Ovary (tissue), 9 donors: ENCODE results near the gene RNFT2. TPM values are rescaled to one million over a fixed set of nuclear protein-coding genes. Genes with fewer than 3 reads are reported as not detected.
"Not testable (repeated sequence)": the region's sequence is repeated elsewhere in the genome, so short reads cannot be mapped to it uniquely, and the experiment has no call there.

ENCODE experiments used
- DNase-seq, 5 donors: peaks; one replicate each; pipeline ENCODE4 v3.0.0-alpha.2; 2019 to 2020
- H3K27ac ChIP-seq, 2 donors: fragments of 200-600 bp; one replicate each; pipeline versions ENCODE4 v1.5.1 to v1.8.0; 2019 to 2022
- H3K27me3 ChIP-seq: fragments of 200-600 bp; one replicate; pipeline ENCODE4 v1.8.0; 2022
- H3K36me3 ChIP-seq: fragments of 200-600 bp; sonication (generic); one replicate; pipeline ENCODE4 v1.5.1; 2019
- H3K4me1 ChIP-seq: one replicate; pipeline ENCODE4 v1.8.1; 2013; ENCODE audit warnings: mild to moderate bottlenecking, moderate library complexity; ENCODE audit not compliant: insufficient read depth
- H3K4me3 ChIP-seq: fragments of 200-600 bp; sonication (generic); one replicate; pipeline ENCODE4 v1.5.1; 2017
- H3K9me3 ChIP-seq, 2 donors: fragments of 200-600 bp in 1 of 2; sonication (generic) in 1 of 2; one replicate each; pipeline versions ENCODE4 v1.5.1 to v1.8.1; 2013 to 2019; ENCODE audit warnings: mild to moderate bottlenecking in 1 of 2, moderate library complexity in 1 of 2
- EP300 ChIP-seq: sonication (generic); formaldehyde crosslinking; IDR thresholded peaks from one replicate; pipeline ENCODE4 v1.6.1; 2017; ENCODE audit warnings: antibody characterized with exemption
- POLR2A ChIP-seq: fragments of 450-650 bp; IDR thresholded peaks from one replicate; pipeline ENCODE4 v1.6.1; 2017; ENCODE audit warnings: antibody characterized with exemption, mild to moderate bottlenecking, moderate library complexity
- WGBS, 3 donors: extraction: QIAGEN DNeasy Blood & Tissue Kit in 1 of 3; methylation state at CpG; one replicate each; pipeline versions ENCODE4 v1.1.5 to v1.1.7; 2013 to 2017; 5-methylcytosine and 5-hydroxymethylcytosine counted together
- intact Hi-C, 4 donors: fragments of 100-400 bp; cut with DNase I; formaldehyde crosslinking; loops; one replicate each; pipeline versions ENCODE4 v1.11.0 to v1.15.1; 2022 to 2023
- polyA plus RNA-seq, 2 donors: library from polyadenylated mRNA; stranded (reverse); fragments of 200-250 nt in 1 of 2; fragments of 350-450 nt in 1 of 2; fragmentation: Illumina TruSeq in 1 of 2; extraction: RNeasy Lipid Tissue Mini Kit (QIAGEN cat#74804) in 1 of 2; gene quantifications; one replicate each; pipeline ENCODE4 v1.2.3, GENCODE V29; 2013 to 2014
- total RNA-seq, 7 donors: library from RNA; depleted of rRNA in 2 of 7; stranded (reverse); fragments of >200 nt in 2 of 7; fragmentation: NEBNext Ultra II Directional in 3 of 7; extraction: Animal tissue kit (Norgen Biotek cat#: 25700) in 3 of 7; gene quantifications; one replicate each; pipeline versions ENCODE4 v1.1.0 to v1.2.4, GENCODE V29; 2016 to 2023
- TF ChIP-seq, protein P1 (sequence below), 3 donors: fragments of 450-650 bp in 2 of 3; fragments of 200-600 bp in 1 of 3; IDR thresholded peaks; one replicate each; pipeline versions ENCODE4 v1.5.1 to v1.8.0; 2016 to 2022; ENCODE audit warnings: antibody characterized with exemption in 3 of 3, mild to moderate bottlenecking in 1 of 3
- donor health status: DM: no; HTN: no; CAD: no; lungs with moderate emphysema.
- donor health status: DM: no; HTN: no; CAD: no.
- donor health status: Bipolar disorder and iron deficiency.
- donor health status: DM: yes; HTN: yes; CAD: no.
- donor health status: DM: no; HTN: no; CAD: no.
- donor health status: DM: yes; HTN: yes; CAD: no.

RNFT2 gene
- total and polyA plus RNA-seq, 9 donors = 0.72 to 4.3 (median 2.4) TPM

DNA sequence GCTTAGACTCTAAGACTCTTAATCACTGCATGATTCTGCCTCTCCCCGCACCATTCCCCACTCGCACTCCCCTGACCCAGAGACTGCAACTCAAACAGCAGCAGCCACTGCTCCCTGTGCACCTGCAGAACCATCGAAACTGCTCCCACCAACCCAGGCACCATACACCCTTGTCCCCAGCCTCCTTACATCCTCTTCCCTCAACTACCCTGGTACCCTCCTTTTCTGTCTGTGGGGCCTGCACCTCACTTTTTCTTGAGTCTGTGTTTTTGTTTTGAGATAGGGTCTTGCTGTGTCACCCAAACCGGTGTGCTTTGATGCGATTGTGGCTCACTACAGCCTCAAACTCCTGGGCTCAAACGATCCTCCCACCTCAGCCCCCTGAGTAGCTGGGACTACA is 69.4 kb downstream of the RNFT2 start:
- no peaks in the 10 kb centered on the region for H3K9me3 ChIP-seq
- 87 to 92% (median 91%) methylated on average over 6 of the region's 6 CpGs for WGBS, 3 donors
- H3K27me3 ChIP-seq = no peaks in the 10 kb centered on the region
- intact Hi-C loops = no loop called here
- no peak for DNase-seq
- no peaks in the 10 kb centered on the region for H3K36me3 ChIP-seq
- no peaks in the 10 kb centered on the region for H3K4me1 ChIP-seq
- no peak overlapping the region for H3K27ac ChIP-seq
- no peak overlapping the region for H3K4me3 ChIP-seq
- TF ChIP-seq POLR2A (no peak), EP300 (no peak)
- TF ChIP-seq, protein P1, sequence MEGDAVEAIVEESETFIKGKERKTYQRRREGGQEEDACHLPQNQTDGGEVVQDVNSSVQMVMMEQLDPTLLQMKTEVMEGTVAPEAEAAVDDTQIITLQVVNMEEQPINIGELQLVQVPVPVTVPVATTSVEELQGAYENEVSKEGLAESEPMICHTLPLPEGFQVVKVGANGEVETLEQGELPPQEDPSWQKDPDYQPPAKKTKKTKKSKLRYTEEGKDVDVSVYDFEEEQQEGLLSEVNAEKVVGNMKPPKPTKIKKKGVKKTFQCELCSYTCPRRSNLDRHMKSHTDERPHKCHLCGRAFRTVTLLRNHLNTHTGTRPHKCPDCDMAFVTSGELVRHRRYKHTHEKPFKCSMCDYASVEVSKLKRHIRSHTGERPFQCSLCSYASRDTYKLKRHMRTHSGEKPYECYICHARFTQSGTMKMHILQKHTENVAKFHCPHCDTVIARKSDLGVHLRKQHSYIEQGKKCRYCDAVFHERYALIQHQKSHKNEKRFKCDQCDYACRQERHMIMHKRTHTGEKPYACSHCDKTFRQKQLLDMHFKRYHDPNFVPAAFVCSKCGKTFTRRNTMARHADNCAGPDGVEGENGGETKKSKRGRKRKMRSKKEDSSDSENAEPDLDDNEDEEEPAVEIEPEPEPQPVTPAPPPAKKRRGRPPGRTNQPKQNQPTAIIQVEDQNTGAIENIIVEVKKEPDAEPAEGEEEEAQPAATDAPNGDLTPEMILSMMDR (IDR thresholded peaks at IDR 0.05) = no peak

DNA sequence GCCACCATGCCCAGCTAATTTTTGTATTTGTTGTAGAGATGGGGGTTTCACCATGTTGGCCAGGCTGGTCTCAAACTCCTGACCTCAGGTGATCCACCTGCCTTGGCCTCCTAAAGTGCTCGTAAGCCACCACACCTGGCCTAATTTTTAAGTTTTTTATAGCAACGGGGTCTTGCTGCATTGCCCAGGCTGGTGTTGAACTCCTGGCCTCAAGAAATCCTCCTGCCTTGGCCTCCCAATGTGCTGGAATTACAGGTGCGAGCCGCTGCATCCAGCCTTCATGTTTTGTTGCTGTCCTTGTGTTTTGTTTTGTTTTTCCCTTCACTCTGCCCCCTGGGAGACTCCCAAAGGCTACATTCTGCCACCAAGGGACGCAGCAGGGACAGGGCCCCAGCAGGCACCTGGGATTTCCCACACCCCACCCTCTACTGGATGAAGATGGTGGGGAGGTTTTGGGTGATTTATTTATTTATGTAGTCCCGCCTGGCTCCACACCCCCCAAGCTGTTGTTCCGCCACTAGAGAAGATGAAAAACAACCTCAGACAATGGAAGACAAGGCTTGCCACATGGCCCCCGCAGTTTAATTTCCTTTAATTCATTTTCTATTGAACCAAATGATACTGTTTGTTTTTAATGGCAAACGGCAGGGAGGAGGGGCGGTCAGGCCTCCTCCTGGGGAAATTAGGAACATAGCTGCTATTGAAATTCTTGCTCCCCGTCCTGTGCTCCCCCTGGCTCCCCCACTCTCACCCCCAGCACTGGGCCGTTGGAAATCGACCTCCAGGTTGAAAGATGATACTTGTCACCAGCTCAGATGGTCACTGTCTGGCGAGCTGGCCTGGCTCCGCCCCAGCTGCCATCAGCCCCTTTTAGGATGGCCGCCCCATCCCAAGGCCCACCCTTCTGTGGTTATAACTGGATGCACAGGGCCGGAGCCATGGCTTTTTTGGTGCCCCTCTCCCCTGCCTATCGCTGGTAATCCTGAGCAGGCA is 70.3 kb downstream of the RNFT2 start:
- no peak for DNase-seq
- intact Hi-C loops = no loop called here
- no peak overlapping the region for H3K4me3 ChIP-seq
- H3K36me3 ChIP-seq = no peaks in the 10 kb centered on the region
- TF ChIP-seq, protein P1 (IDR thresholded peaks at IDR 0.05) = no peak
- TF ChIP-seq POLR2A = no peak
- TF ChIP-seq EP300 = no peak
- H3K9me3 ChIP-seq = no peaks in the 10 kb centered on the region
- no peaks in the 10 kb centered on the region for H3K4me1 ChIP-seq
- H3K27me3 ChIP-seq = no peaks in the 10 kb centered on the region
- 69 to 74% (median 73%) methylated on average over 18 of the region's 18 CpGs for WGBS, 3 donors
- no peak overlapping the region for H3K27ac ChIP-seq

DNA sequence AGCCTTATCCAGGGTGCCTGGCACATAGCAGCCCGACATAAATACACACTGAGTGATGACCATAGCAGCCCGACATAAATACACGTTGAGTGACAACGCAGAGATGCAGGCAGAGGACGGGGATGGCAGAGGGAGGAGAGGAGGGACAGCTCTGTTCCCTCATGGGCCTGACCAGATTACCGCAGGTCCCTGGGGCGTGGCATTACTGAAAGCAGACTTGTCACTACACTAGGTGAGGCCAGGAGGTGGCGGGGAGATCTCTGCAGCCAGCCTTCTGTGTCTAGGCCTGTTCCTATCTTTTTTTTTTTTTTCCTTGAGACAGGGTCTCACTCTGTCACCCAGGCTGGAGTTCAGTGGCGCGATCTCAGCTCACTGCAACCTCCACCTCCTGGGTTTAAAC is 74.1 kb downstream of the RNFT2 start:
- Histone ChIP-seq H3K27ac (no peak overlapping the region), H3K4me3 (no peak overlapping the region), H3K4me1 (no peaks in the 10 kb centered on the region), H3K27me3 (no peaks in the 10 kb centered on the region), H3K9me3 (no peaks in the 10 kb centered on the region), H3K36me3 (no peaks in the 10 kb centered on the region)
- no peak for DNase-seq
- TF ChIP-seq, protein P1 (IDR thresholded peaks at IDR 0.05) = no peak
- TF ChIP-seq EP300 (no peak), POLR2A (no peak)
- WGBS, 3 donors = 86 to 91% (median 89%) methylated on average over 10 of the region's 10 CpGs
- intact Hi-C loops = no loop called here

DNA sequence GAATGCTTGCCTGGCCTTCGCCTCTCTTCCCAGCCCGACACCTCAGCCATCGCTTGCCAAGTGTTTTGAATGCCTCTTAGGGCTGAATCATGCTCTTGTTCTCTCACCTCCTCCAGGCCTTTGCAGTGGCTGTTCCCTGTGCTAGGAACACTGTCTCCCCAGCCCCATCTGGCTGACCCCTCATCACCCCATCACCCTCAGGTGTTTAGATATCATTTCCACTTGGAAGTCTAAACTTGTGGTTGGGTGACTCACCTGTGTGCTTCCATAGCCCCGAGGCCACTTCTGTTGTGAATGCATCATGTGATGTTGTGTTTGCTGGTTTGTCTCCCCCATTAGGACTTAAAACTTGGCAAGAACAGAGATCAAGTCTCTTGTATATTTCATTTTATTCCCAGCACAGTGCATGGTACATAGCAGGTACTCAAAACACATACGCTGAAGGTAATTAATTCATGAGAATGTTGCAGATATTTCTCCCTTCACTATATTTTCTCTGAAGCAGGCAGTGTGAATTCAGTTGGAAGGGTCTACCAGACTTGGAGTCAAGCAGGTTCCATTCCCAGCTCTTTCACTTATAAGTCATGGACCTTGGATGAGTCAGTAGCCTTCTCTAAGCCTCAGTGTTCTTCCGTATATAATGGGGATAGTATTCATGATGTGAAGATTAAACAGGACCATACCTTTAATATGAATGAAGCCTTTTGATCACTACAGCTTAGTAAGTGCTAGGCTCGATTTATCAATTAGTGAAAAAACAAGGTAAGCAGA is 75.3 kb downstream of the RNFT2 start:
- Histone ChIP-seq H3K9me3 (no peaks in the 10 kb centered on the region), H3K27ac (no peak overlapping the region), H3K27me3 (no peaks in the 10 kb centered on the region), H3K36me3 (no peaks in the 10 kb centered on the region), H3K4me3 (no peak overlapping the region), H3K4me1 (peaks cover 2% of the 10 kb centered on the region)
- no peak for DNase-seq
- TF ChIP-seq EP300 = no peak
- TF ChIP-seq POLR2A = no peak
- TF ChIP-seq, protein P1 (IDR thresholded peaks at IDR 0.05) = no peak
- 83 to 85% (median 84%) methylated on average over 7 of the region's 7 CpGs for WGBS, 3 donors
- intact Hi-C loops = no loop called here

DNA sequence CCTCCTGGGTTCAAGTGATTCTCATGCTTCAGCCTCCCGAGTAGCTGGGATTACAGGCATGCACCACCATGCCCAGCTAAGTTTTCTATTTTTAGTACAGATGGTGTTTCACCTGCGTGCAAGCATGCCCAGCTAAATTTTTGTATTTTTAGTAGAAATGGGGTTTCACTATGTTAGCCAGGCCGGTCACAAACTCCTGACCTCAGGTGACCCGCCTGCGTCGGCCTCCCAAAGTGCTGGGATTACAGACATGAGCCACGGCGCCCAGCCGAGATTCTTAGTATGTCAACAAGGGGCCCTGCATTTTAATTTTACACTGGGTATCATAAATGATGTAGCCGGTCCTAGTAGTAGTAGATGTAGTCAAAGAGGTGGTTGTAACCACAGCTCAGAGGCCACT is 76.7 kb downstream of the RNFT2 start:
- H3K4me1 ChIP-seq, DNase-seq, H3K27ac ChIP-seq, H3K36me3 ChIP-seq, intact Hi-C loops, H3K27me3 ChIP-seq, H3K4me3 ChIP-seq, H3K9me3 ChIP-seq: not testable (repeated sequence)
- WGBS, 3 donors = 81 to 90% (median 85%) methylated on average over 10 of the region's 10 CpGs
